NT2/D1 (cell line): ENCODE data around the gene HOXB2.

Experiments
- DNase-seq: peaks from one replicate; pipeline ENCODE4 v3.0.0-alpha.2; 2011; ENCODE audit warnings: low read depth, low spot score
- H3K27me3 ChIP-seq: 2 replicates; pipeline ENCODE4 v1.6.0; 2011; ENCODE audit warnings: mild to moderate bottlenecking; ENCODE audit not compliant: insufficient read length, insufficient read depth
- H3K36me3 ChIP-seq: 2 replicates; pipeline ENCODE4 v1.6.1; 2011; ENCODE audit warnings: mild to moderate bottlenecking, low read length, mixed read lengths; ENCODE audit not compliant: insufficient read depth, insufficient read length
- H3K4me1 ChIP-seq: 2 replicates; pipeline ENCODE4 v1.5.1; 2011; ENCODE audit not compliant: insufficient read depth, insufficient read length
- H3K4me3 ChIP-seq: 2 replicates; pipeline ENCODE4 v1.5.1; 2011; ENCODE audit warnings: low read depth; ENCODE audit not compliant: insufficient read length
- H3K9ac ChIP-seq: 2 replicates; pipeline ENCODE4 v1.6.0; 2011; ENCODE audit warnings: low read depth; ENCODE audit not compliant: insufficient read length
- H3K9me3 ChIP-seq: 2 replicates; pipeline ENCODE4 v1.5.1; 2011; ENCODE audit warnings: mild to moderate bottlenecking, low read length; ENCODE audit not compliant: insufficient read depth
- SUZ12 ChIP-seq: IDR thresholded peaks from 2 replicates; pipeline ENCODE4 v1.6.1; 2011; ENCODE audit not compliant: insufficient read length, insufficient read depth; ENCODE audit errors: extremely low read depth
- YY1 ChIP-seq: IDR thresholded peaks from 2 replicates; pipeline ENCODE4 v1.6.1; 2011; ENCODE audit not compliant: insufficient read length, insufficient read depth
- ZNF274 ChIP-seq: IDR thresholded peaks from 2 replicates; pipeline ENCODE4 v1.6.1; 2011; ENCODE audit warnings: mild to moderate bottlenecking, low read depth, low read length

Gene HOXB2

GRCh38 chr17:48517478-48517877, 27.4 kb downstream of the HOXB2 start:
- Histone ChIP-seq H3K9ac (no peak overlapping the region), H3K4me3 (no peak overlapping the region), H3K9me3 (no peaks in the 10 kb centered on the region), H3K27me3 (peaks cover 8% of the 10 kb centered on the region), H3K36me3 (no peaks in the 10 kb centered on the region), H3K4me1 (peaks cover 8% of the 10 kb centered on the region)
- DNase-seq = no peak
- no peak for TF ChIP-seq SUZ12
- no peak for TF ChIP-seq ZNF274
- no peak for TF ChIP-seq YY1

GRCh38 chr17:48515925-48516900, 28.7 kb downstream of the HOXB2 start:
- peak; percentile 48 for DNase-seq
- H3K9ac ChIP-seq = peak overlapping the region; percentile 46
- no peak overlapping the region for H3K4me3 ChIP-seq
- TF ChIP-seq SUZ12 (no peak), YY1 (no peak), ZNF274 (no peak)
- no peaks in the 10 kb centered on the region for H3K9me3 ChIP-seq
- peaks cover 8% of the 10 kb centered on the region for H3K27me3 ChIP-seq
- H3K4me1 ChIP-seq = peaks cover 8% of the 10 kb centered on the region
- H3K36me3 ChIP-seq = no peaks in the 10 kb centered on the region

GRCh38 chr17:48514477-48514876, 30.4 kb downstream of the HOXB2 start:
- peaks cover 3% of the 10 kb centered on the region for H3K4me1 ChIP-seq
- H3K9ac ChIP-seq = no peak overlapping the region
- H3K27me3 ChIP-seq = peaks cover 2% of the 10 kb centered on the region
- TF ChIP-seq ZNF274 (no peak), SUZ12 (no peak), YY1 (no peak)
- no peak overlapping the region for H3K4me3 ChIP-seq
- H3K36me3 ChIP-seq = no peaks in the 10 kb centered on the region
- no peak for DNase-seq
- H3K9me3 ChIP-seq = no peaks in the 10 kb centered on the region

GRCh38 chr17:48513666-48514455, 31.0 kb downstream of the HOXB2 start:
- no peak for TF ChIP-seq ZNF274
- no peak for TF ChIP-seq SUZ12
- no peak for TF ChIP-seq YY1
- no peak for DNase-seq
- H3K9me3 ChIP-seq = no peaks in the 10 kb centered on the region
- no peak overlapping the region for H3K9ac ChIP-seq
- no peaks in the 10 kb centered on the region for H3K27me3 ChIP-seq
- H3K4me3 ChIP-seq = no peak overlapping the region
- H3K36me3 ChIP-seq = no peaks in the 10 kb centered on the region
- peaks cover 2% of the 10 kb centered on the region for H3K4me1 ChIP-seq

GRCh38 chr17:48513097-48513496, 31.8 kb downstream of the HOXB2 start:
- no peak for DNase-seq
- no peaks in the 10 kb centered on the region for H3K9me3 ChIP-seq
- H3K36me3 ChIP-seq = no peaks in the 10 kb centered on the region
- no peak for TF ChIP-seq SUZ12
- no peak for TF ChIP-seq ZNF274
- TF ChIP-seq YY1 = no peak
- no peak overlapping the region for H3K9ac ChIP-seq
- H3K4me3 ChIP-seq = no peak overlapping the region
- peaks cover 2% of the 10 kb centered on the region for H3K4me1 ChIP-seq
- no peaks in the 10 kb centered on the region for H3K27me3 ChIP-seq

GRCh38 chr17:48510761-48511604, 33.9 kb downstream of the HOXB2 start:
- H3K4me3 ChIP-seq = no peak overlapping the region
- H3K4me1 ChIP-seq = peaks cover 5% of the 10 kb centered on the region
- H3K9ac ChIP-seq = no peak overlapping the region
- no peaks in the 10 kb centered on the region for H3K9me3 ChIP-seq
- DNase-seq = no peak
- no peaks in the 10 kb centered on the region for H3K36me3 ChIP-seq
- TF ChIP-seq SUZ12 (no peak), YY1 (no peak), ZNF274 (no peak)
- peaks cover 2% of the 10 kb centered on the region for H3K27me3 ChIP-seq
